ENCODE results near the gene NRXN3.

The NRXN3 gene

GRCh38 chr14:79686196-79686595, 1516.0 kb downstream of the NRXN3 start:
- Histone ChIP-seq H3K4me1 (ENCODE audit: control insufficient read depth, insufficient read depth, low read length) (no peaks in the 10 kb centered on the region), H3K9ac (ENCODE audit: low read length) (no peak overlapping the region), H3K36me3 (ENCODE audit: control insufficient read depth, insufficient read depth, low read length) (no peaks in the 10 kb centered on the region), H3K4me3 (ENCODE audit: low read length) (no peak overlapping the region), H3K9me3 (ENCODE audit: control insufficient read depth, low read length) (no peaks in the 10 kb centered on the region), H3K27me3 (ENCODE audit: control insufficient read depth, insufficient read depth, low read length) (no peaks in the 10 kb centered on the region)

- H3K4me1 ChIP-seq (ENCODE audit: control insufficient read depth, insufficient read depth, low read length), result no peaks in the 10 kb centered on the region
- no peaks in the 10 kb centered on the region for H3K27me3 ChIP-seq (ENCODE audit: control insufficient read depth, insufficient read depth, low read length)
- no peaks in the 10 kb centered on the region for H3K9me3 ChIP-seq (ENCODE audit: control insufficient read depth, low read length)
Observed at GRCh38 chr14:79690960-79691359, 1520.8 kb downstream of the NRXN3 start.

GRCh38 chr14:79693935-79694334, 1523.8 kb downstream of the NRXN3 start:
- H3K4me1 ChIP-seq (ENCODE audit: control insufficient read depth, insufficient read depth, low read length), result no peaks in the 10 kb centered on the region
- no peak overlapping the region for H3K4me3 ChIP-seq (ENCODE audit: low read length)
- H3K27me3 ChIP-seq (ENCODE audit: control insufficient read depth, insufficient read depth, low read length), result no peaks in the 10 kb centered on the region
- no peaks in the 10 kb centered on the region for H3K36me3 ChIP-seq (ENCODE audit: control insufficient read depth, insufficient read depth, low read length)
- H3K9me3 ChIP-seq (ENCODE audit: control insufficient read depth, low read length), result no peaks in the 10 kb centered on the region
- H3K9ac ChIP-seq (ENCODE audit: low read length), result no peak overlapping the region

More at GRCh38 chr14:79690960-79691359, 1520.8 kb downstream of the NRXN3 start:
- no peak overlapping the region for H3K4me3 ChIP-seq (ENCODE audit: low read length)
- no peaks in the 10 kb centered on the region for H3K36me3 ChIP-seq (ENCODE audit: control insufficient read depth, insufficient read depth, low read length)
- H3K9ac ChIP-seq (ENCODE audit: low read length), result no peak overlapping the region

- no peaks in the 10 kb centered on the region for H3K9me3 ChIP-seq (ENCODE audit: control insufficient read depth, low read length)
- no peaks in the 10 kb centered on the region for H3K36me3 ChIP-seq (ENCODE audit: control insufficient read depth, insufficient read depth, low read length)
- no peak overlapping the region for H3K4me3 ChIP-seq (ENCODE audit: low read length)
- H3K27me3 ChIP-seq (ENCODE audit: control insufficient read depth, insufficient read depth, low read length), result no peaks in the 10 kb centered on the region
- H3K4me1 ChIP-seq (ENCODE audit: control insufficient read depth, insufficient read depth, low read length), result no peaks in the 10 kb centered on the region
- H3K9ac ChIP-seq (ENCODE audit: low read length), result no peak overlapping the region
Observed at GRCh38 chr14:79695307-79695706, 1525.1 kb downstream of the NRXN3 start.

- Histone ChIP-seq H3K27me3 (ENCODE audit: control insufficient read depth, insufficient read depth, low read length) (no peaks in the 10 kb centered on the region), H3K36me3 (ENCODE audit: control insufficient read depth, insufficient read depth, low read length) (no peaks in the 10 kb centered on the region), H3K9ac (ENCODE audit: low read length) (no peak overlapping the region), H3K4me3 (ENCODE audit: low read length) (no peak overlapping the region), H3K9me3 (ENCODE audit: control insufficient read depth, low read length) (no peaks in the 10 kb centered on the region), H3K4me1 (ENCODE audit: control insufficient read depth, insufficient read depth, low read length) (no peaks in the 10 kb centered on the region)
Observed at GRCh38 chr14:79698298-79698711, 1528.1 kb downstream of the NRXN3 start.

- no peaks in the 10 kb centered on the region for H3K27me3 ChIP-seq (ENCODE audit: control insufficient read depth, insufficient read depth, low read length)
- H3K9ac ChIP-seq (ENCODE audit: low read length), result no peak overlapping the region
- no peaks in the 10 kb centered on the region for H3K36me3 ChIP-seq (ENCODE audit: control insufficient read depth, insufficient read depth, low read length)
- H3K4me3 ChIP-seq (ENCODE audit: low read length), result no peak overlapping the region
- no peaks in the 10 kb centered on the region for H3K9me3 ChIP-seq (ENCODE audit: control insufficient read depth, low read length)
- H3K4me1 ChIP-seq (ENCODE audit: control insufficient read depth, insufficient read depth, low read length), result no peaks in the 10 kb centered on the region
Observed at GRCh38 chr14:79699206-79699605, 1529.0 kb downstream of the NRXN3 start.

GRCh38 chr14:79701371-79701770, 1531.2 kb downstream of the NRXN3 start:
- no peak overlapping the region for H3K9ac ChIP-seq (ENCODE audit: low read length)
- H3K4me3 ChIP-seq (ENCODE audit: low read length), result no peak overlapping the region
- H3K4me1 ChIP-seq (ENCODE audit: control insufficient read depth, insufficient read depth, low read length), result no peaks in the 10 kb centered on the region
- H3K27me3 ChIP-seq (ENCODE audit: control insufficient read depth, insufficient read depth, low read length), result no peaks in the 10 kb centered on the region
- no peaks in the 10 kb centered on the region for H3K9me3 ChIP-seq (ENCODE audit: control insufficient read depth, low read length)
- no peaks in the 10 kb centered on the region for H3K36me3 ChIP-seq (ENCODE audit: control insufficient read depth, insufficient read depth, low read length)

- no peaks in the 10 kb centered on the region for H3K4me1 ChIP-seq (ENCODE audit: control insufficient read depth, insufficient read depth, low read length)
- H3K9me3 ChIP-seq (ENCODE audit: control insufficient read depth, low read length), result no peaks in the 10 kb centered on the region
- no peak overlapping the region for H3K4me3 ChIP-seq (ENCODE audit: low read length)
- H3K27me3 ChIP-seq (ENCODE audit: control insufficient read depth, insufficient read depth, low read length), result no peaks in the 10 kb centered on the region
- H3K9ac ChIP-seq (ENCODE audit: low read length), result no peak overlapping the region
- H3K36me3 ChIP-seq (ENCODE audit: control insufficient read depth, insufficient read depth, low read length), result no peaks in the 10 kb centered on the region
Observed at GRCh38 chr14:79702197-79702596, 1532.0 kb downstream of the NRXN3 start.

- Histone ChIP-seq H3K27me3 (ENCODE audit: control insufficient read depth, insufficient read depth, low read length) (no peaks in the 10 kb centered on the region), H3K9ac (ENCODE audit: low read length) (no peak overlapping the region), H3K9me3 (ENCODE audit: control insufficient read depth, low read length) (no peaks in the 10 kb centered on the region), H3K4me1 (ENCODE audit: control insufficient read depth, insufficient read depth, low read length) (no peaks in the 10 kb centered on the region), H3K4me3 (ENCODE audit: low read length) (no peak overlapping the region), H3K36me3 (ENCODE audit: control insufficient read depth, insufficient read depth, low read length) (no peaks in the 10 kb centered on the region)
Observed at GRCh38 chr14:79703209-79703608, 1533.0 kb downstream of the NRXN3 start.

- Histone ChIP-seq H3K4me3 (ENCODE audit: low read length) (no peak overlapping the region), H3K36me3 (ENCODE audit: control insufficient read depth, insufficient read depth, low read length) (no peaks in the 10 kb centered on the region), H3K4me1 (ENCODE audit: control insufficient read depth, insufficient read depth, low read length) (no peaks in the 10 kb centered on the region), H3K9me3 (ENCODE audit: control insufficient read depth, low read length) (no peaks in the 10 kb centered on the region), H3K27me3 (ENCODE audit: control insufficient read depth, insufficient read depth, low read length) (no peaks in the 10 kb centered on the region), H3K9ac (ENCODE audit: low read length) (no peak overlapping the region)
Observed at GRCh38 chr14:79704041-79704807, 1534.1 kb downstream of the NRXN3 start.

GRCh38 chr14:79705126-79705894, 1535.1 kb downstream of the NRXN3 start:
- H3K36me3 ChIP-seq (ENCODE audit: control insufficient read depth, insufficient read depth, low read length), result no peaks in the 10 kb centered on the region
- H3K4me1 ChIP-seq (ENCODE audit: control insufficient read depth, insufficient read depth, low read length), result no peaks in the 10 kb centered on the region
- no peak overlapping the region for H3K9ac ChIP-seq (ENCODE audit: low read length)
- H3K27me3 ChIP-seq (ENCODE audit: control insufficient read depth, insufficient read depth, low read length), result no peaks in the 10 kb centered on the region
- no peak overlapping the region for H3K4me3 ChIP-seq (ENCODE audit: low read length)
- no peaks in the 10 kb centered on the region for H3K9me3 ChIP-seq (ENCODE audit: control insufficient read depth, low read length)

- Histone ChIP-seq H3K9ac (ENCODE audit: low read length) (no peak overlapping the region), H3K27me3 (ENCODE audit: control insufficient read depth, insufficient read depth, low read length) (no peaks in the 10 kb centered on the region), H3K9me3 (ENCODE audit: control insufficient read depth, low read length) (no peaks in the 10 kb centered on the region), H3K4me3 (ENCODE audit: low read length) (no peak overlapping the region), H3K4me1 (ENCODE audit: control insufficient read depth, insufficient read depth, low read length) (no peaks in the 10 kb centered on the region), H3K36me3 (ENCODE audit: control insufficient read depth, insufficient read depth, low read length) (no peaks in the 10 kb centered on the region)
Observed at GRCh38 chr14:79706382-79706781, 1536.2 kb downstream of the NRXN3 start.

Measured in mucosa of stomach (tissue), 1 donor.